Thoracic aorta (tissue), 2 donors: ENCODE data around the gene SLC4A7. TPM values are rescaled to one million over a fixed set of nuclear protein-coding genes. Genes with fewer than 3 reads are reported as not detected.

Source experiments
- ATAC-seq: fragments of 150-250 bp; one replicate; pipeline ENCODE4 v1.8.0; 2017; ENCODE audit warnings: low read depth; ENCODE audit not compliant: insufficient number of reproducible peaks, low FRiP score
- DNase-seq: peaks from one replicate; pipeline ENCODE4 v3.0.0-alpha.2; 2020; ENCODE audit warnings: low spot score
- H3K27ac ChIP-seq, 2 donors: fragments of 200-600 bp; sonication (generic); 1 replicate in 1 of 2; 2 replicates in 1 of 2; pipeline ENCODE4 v1.5.1; 2016; ENCODE audit warnings: mild to moderate bottlenecking in 2 of 2, moderate library complexity in 2 of 2
- H3K27me3 ChIP-seq: fragments of 200-600 bp; sonication (generic); replicated peaks from 2 replicates; pipeline ENCODE4 v1.6.0; 2016; ENCODE audit warnings: mild to moderate bottlenecking; ENCODE audit not compliant: insufficient read depth
- H3K36me3 ChIP-seq: fragments of 200-600 bp; sonication (generic); one replicate; pipeline ENCODE4 v1.5.1; 2016
- H3K4me1 ChIP-seq, 2 donors: fragments of 200-600 bp; sonication (generic); 1 replicate in 1 of 2; 2 replicates in 1 of 2; pipeline versions ENCODE4 v1.5.1 to v1.6.0; 2016; ENCODE audit warnings: low read depth in 2 of 2, mild to moderate bottlenecking in 1 of 2; ENCODE audit not compliant: control insufficient read depth in 1 of 2
- H3K4me3 ChIP-seq: fragments of 200-600 bp; sonication (generic); 2 replicates; pipeline ENCODE4 v1.5.1; 2016; ENCODE audit warnings: mild to moderate bottlenecking
- H3K9me3 ChIP-seq: fragments of 200-600 bp; sonication (generic); 2 replicates; pipeline ENCODE4 v1.5.1; 2016
- total RNA-seq, 2 donors: library from RNA; depleted of rRNA; stranded (reverse); fragments of >200 nt; gene quantifications; one replicate each; pipeline versions ENCODE4 v1.1.0 to v1.2.3, GENCODE V29; 2016
- TF ChIP-seq, protein P1 (sequence below): fragments of 200-600 bp; sonication (generic); IDR thresholded peaks from one replicate; pipeline ENCODE4 v1.5.1; 2019; ENCODE audit warnings: antibody characterized with exemption

The SLC4A7 gene
- total RNA-seq, 2 donors from 2014 or later: 50.0 to 176 TPM

DNA sequence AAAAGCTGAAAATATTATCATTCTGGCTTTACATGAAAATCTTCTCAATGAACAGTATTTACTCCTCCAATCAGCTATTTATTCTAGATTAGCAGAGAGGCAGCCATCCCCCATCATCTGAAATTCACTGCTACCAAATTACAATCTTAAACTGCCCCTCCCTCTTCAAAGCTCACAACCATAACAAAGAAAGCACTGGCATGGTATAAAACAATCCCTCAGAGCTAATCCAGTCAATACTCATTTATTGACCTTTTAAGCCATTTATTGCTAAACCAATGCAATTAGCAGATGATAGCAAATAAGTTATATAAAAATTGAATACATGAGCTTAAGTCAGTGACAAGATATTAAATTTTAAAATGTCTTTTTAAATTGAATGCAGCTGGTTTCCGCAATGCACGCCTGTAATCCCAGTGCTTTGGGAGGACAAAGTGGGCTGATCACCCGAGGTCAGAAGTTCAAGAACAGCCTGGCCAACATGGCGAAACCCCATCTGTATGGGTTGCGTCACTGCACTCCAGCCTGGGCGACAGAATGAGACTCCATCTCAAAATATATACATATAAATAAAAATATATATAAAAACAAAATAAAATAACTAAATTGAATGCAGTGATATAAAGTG, 12.1 kb downstream of the SLC4A7 start:
- TF ChIP-seq, protein P1, sequence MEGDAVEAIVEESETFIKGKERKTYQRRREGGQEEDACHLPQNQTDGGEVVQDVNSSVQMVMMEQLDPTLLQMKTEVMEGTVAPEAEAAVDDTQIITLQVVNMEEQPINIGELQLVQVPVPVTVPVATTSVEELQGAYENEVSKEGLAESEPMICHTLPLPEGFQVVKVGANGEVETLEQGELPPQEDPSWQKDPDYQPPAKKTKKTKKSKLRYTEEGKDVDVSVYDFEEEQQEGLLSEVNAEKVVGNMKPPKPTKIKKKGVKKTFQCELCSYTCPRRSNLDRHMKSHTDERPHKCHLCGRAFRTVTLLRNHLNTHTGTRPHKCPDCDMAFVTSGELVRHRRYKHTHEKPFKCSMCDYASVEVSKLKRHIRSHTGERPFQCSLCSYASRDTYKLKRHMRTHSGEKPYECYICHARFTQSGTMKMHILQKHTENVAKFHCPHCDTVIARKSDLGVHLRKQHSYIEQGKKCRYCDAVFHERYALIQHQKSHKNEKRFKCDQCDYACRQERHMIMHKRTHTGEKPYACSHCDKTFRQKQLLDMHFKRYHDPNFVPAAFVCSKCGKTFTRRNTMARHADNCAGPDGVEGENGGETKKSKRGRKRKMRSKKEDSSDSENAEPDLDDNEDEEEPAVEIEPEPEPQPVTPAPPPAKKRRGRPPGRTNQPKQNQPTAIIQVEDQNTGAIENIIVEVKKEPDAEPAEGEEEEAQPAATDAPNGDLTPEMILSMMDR: no peak
- Histone ChIP-seq H3K27me3 (no peaks in the 10 kb centered on the region), H3K4me3 (no peak overlapping the region), H3K4me1 (peaks cover 9 to 11% of the 10 kb centered on the region in 2 donors), H3K27ac (no peak overlapping the region), H3K9me3 (no peaks in the 10 kb centered on the region), H3K36me3 (no peaks in the 10 kb centered on the region)
- ATAC-seq (no peak), DNase-seq (no peak)

- H3K27ac ChIP-seq: no peak overlapping the region
- H3K36me3 ChIP-seq: no peaks in the 10 kb centered on the region
- DNase-seq (no peak), ATAC-seq (no peak)
- H3K4me3 ChIP-seq: no peak overlapping the region
- no peaks in the 10 kb centered on the region for H3K27me3 ChIP-seq
- H3K9me3 ChIP-seq: no peaks in the 10 kb centered on the region
- TF ChIP-seq, protein P1: no peak
- H3K4me1 ChIP-seq: peaks cover 5 to 7% of the 10 kb centered on the region in 2 donors
Measured at GRCh38 chr3:27468283-27468886, 15.8 kb downstream of the SLC4A7 start.

GRCh38 chr3:27467545-27467944, 16.6 kb downstream of the SLC4A7 start:
- Histone ChIP-seq H3K4me1 (peaks cover 5 to 7% of the 10 kb centered on the region in 2 donors), H3K27me3 (no peaks in the 10 kb centered on the region), H3K4me3 (peak overlapping the region; percentile 28), H3K9me3 (no peaks in the 10 kb centered on the region), H3K36me3 (no peaks in the 10 kb centered on the region), H3K27ac (peak overlapping the region in 1 of 2 donors; percentile 26)
- DNase-seq: no peak
- TF ChIP-seq, protein P1: peak; percentile 43
- ATAC-seq: no peak

DNA sequence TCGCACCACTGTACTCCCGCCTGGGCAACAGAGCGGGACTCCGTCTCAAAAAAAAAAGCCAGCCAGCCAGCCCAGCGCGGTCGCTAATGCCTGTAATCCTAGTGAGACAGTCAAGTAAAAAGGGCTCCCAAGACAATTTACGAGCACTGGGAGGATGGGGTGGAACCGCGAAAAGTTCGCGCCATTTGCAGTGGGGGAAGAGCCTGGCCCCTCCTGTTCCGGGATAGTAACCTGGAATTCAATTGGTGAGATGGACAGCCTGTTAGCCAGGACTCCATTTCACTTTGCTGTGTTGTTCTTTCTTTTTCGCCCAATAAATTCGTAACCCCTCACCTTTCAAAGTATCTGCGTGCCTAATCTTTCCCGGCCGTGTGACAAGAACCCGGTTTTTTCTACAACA, 19.5 kb downstream of the SLC4A7 start:
- no peak for DNase-seq
- Histone ChIP-seq H3K9me3 (no peaks in the 10 kb centered on the region), H3K27ac (no peak overlapping the region), H3K36me3 (no peaks in the 10 kb centered on the region), H3K4me3 (no peak overlapping the region), H3K4me1 (peaks cover under 1 to 7% of the 10 kb centered on the region in 2 donors), H3K27me3 (no peaks in the 10 kb centered on the region)
- TF ChIP-seq, protein P1: no peak
- no peak for ATAC-seq

DNA sequence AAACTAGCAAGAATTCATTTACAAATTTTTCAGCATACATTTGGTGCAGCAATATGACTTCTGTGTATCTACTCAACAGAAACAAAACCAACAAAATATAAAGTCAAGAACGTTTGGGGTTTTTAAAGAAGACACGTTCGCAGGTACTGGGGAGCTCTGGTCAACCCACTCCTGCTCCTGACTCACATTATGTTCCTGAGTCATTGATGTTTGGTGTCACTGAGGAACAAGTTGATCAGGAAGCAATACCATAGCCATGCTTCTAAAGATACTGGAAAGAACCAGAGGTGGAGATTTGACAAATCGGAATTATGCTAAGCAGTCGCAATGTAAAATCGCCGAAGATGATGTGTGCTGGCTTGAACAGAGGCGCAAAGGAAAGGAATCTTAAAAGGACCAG, 22.0 kb downstream of the SLC4A7 start:
- H3K36me3 ChIP-seq: no peaks in the 10 kb centered on the region
- DNase-seq (no peak), ATAC-seq (no peak)
- TF ChIP-seq, protein P1: no peak
- no peak overlapping the region for H3K4me3 ChIP-seq
- no peaks in the 10 kb centered on the region for H3K27me3 ChIP-seq
- H3K27ac ChIP-seq: no peak overlapping the region
- H3K9me3 ChIP-seq: no peaks in the 10 kb centered on the region
- peaks cover 0 to 3% of the 10 kb centered on the region in 2 donors for H3K4me1 ChIP-seq
